SK-N-SH treated with all-trans-retinoic acid at 6 μM for 48 hours (cell line): Measurements from ENCODE around the gene CST3.

Experiments
- ATAC-seq: fragments of 200-7000 bp; cut with Tn5 transposase; 3 replicates; pipeline ENCODE4 v1.9.1; 2020; ENCODE audit warnings: mild to moderate bottlenecking, moderate library complexity
- ARNTL ChIP-seq: fragments of 450-650 bp; formaldehyde crosslinking; IDR thresholded peaks from 2 replicates; pipeline ENCODE4 v1.5.0; 2020; ENCODE audit warnings: low read depth, mild to moderate bottlenecking, moderate library complexity, borderline replicate concordance
- BACH2 ChIP-seq: fragments of 250-450 bp; sonication (Bioruptor Pico); IDR thresholded peaks from 2 replicates; pipeline ENCODE4 v1.9.0; 2021; ENCODE audit warnings: mild to moderate bottlenecking, borderline replicate concordance
- CSDC2 ChIP-seq: fragments of 250-450 bp; sonication (Bioruptor Pico); IDR thresholded peaks from 2 replicates; pipeline ENCODE4 v1.5.0; 2020; ENCODE audit warnings: mild to moderate bottlenecking, moderate library complexity
- ESRRG ChIP-seq: fragments of 250-450 bp; sonication (Bioruptor Pico); IDR thresholded peaks from 2 replicates; pipeline ENCODE4 v1.6.1; 2021; ENCODE audit warnings: mild to moderate bottlenecking
- OSR1 ChIP-seq: fragments of 250-450 bp; sonication (Bioruptor Pico); IDR thresholded peaks from 2 replicates; pipeline ENCODE4 v1.8.0; 2022; ENCODE audit warnings: moderate library complexity, mild to moderate bottlenecking, inconsistent platforms
- PPARA ChIP-seq: fragments of 250-450 bp; sonication (Bioruptor Pico); IDR thresholded peaks from 2 replicates; pipeline ENCODE4 v1.5.0; 2020; ENCODE audit warnings: mild to moderate bottlenecking, borderline replicate concordance
- RARB ChIP-seq: fragments of 250-450 bp; sonication (Bioruptor Pico); IDR thresholded peaks from 2 replicates; pipeline ENCODE4 v1.8.0; 2021; ENCODE audit warnings: mild to moderate bottlenecking, moderate library complexity
- TCF4 ChIP-seq: fragments of 250-450 bp; sonication (Bioruptor Pico); IDR thresholded peaks from 2 replicates; pipeline ENCODE4 v1.8.0; 2021; ENCODE audit warnings: mild to moderate bottlenecking, moderate library complexity, borderline replicate concordance
- TOX ChIP-seq: fragments of 250-450 bp; sonication (Bioruptor Pico); IDR thresholded peaks from 2 replicates; pipeline ENCODE4 v1.8.0; 2021; ENCODE audit warnings: mild to moderate bottlenecking, moderate library complexity, borderline replicate concordance
- TSHZ2 ChIP-seq: fragments of 250-450 bp; sonication (Bioruptor Pico); IDR thresholded peaks from 2 replicates; pipeline ENCODE4 v1.5.0; 2020; ENCODE audit warnings: mild to moderate bottlenecking, moderate library complexity
- ZC3H10 ChIP-seq: fragments of 250-450 bp; sonication (Bioruptor Pico); IDR thresholded peaks from 2 replicates; pipeline ENCODE4 v1.5.1; 2021; ENCODE audit warnings: mild to moderate bottlenecking, moderate library complexity
- ZFP3 ChIP-seq: fragments of 250-450 bp; sonication (Bioruptor Pico); IDR thresholded peaks from 2 replicates; pipeline ENCODE4 v1.5.0; 2020; ENCODE audit warnings: mild to moderate bottlenecking, moderate library complexity
- ZFP30 ChIP-seq: fragments of 450-650 bp; formaldehyde crosslinking; IDR thresholded peaks from 2 replicates; pipeline ENCODE4 v1.5.0; 2022; ENCODE audit warnings: mild to moderate bottlenecking, moderate library complexity
- ZNF565 ChIP-seq: fragments of 450-650 bp; formaldehyde crosslinking; conservative IDR thresholded peaks from 2 replicates; pipeline ENCODE4 v1.5.0; 2020; ENCODE audit warnings: low read depth, mild to moderate bottlenecking, moderate library complexity
- ZNF70 ChIP-seq: fragments of 450-650 bp; formaldehyde crosslinking; IDR thresholded peaks from 2 replicates; pipeline ENCODE4 v1.5.0; 2020; ENCODE audit warnings: mild to moderate bottlenecking, moderate library complexity
- ZNF8 ChIP-seq: fragments of 450-650 bp; formaldehyde crosslinking; IDR thresholded peaks from 2 replicates; pipeline ENCODE4 v1.5.0; 2020; ENCODE audit warnings: mild to moderate bottlenecking, moderate library complexity
- TF ChIP-seq, protein P1 (sequence below): fragments of 250-450 bp; sonication (Bioruptor Pico); IDR thresholded peaks from 2 replicates; pipeline ENCODE4 v1.8.0; 2020; ENCODE audit warnings: mild to moderate bottlenecking, moderate library complexity, borderline replicate concordance
- TF ChIP-seq, protein P2 (sequence below): fragments of 250-450 bp; sonication (Bioruptor Pico); IDR thresholded peaks from 2 replicates; pipeline ENCODE4 v1.8.0; 2021; ENCODE audit warnings: low read depth, mild to moderate bottlenecking, moderate library complexity, borderline replicate concordance

Gene CST3

DNA sequence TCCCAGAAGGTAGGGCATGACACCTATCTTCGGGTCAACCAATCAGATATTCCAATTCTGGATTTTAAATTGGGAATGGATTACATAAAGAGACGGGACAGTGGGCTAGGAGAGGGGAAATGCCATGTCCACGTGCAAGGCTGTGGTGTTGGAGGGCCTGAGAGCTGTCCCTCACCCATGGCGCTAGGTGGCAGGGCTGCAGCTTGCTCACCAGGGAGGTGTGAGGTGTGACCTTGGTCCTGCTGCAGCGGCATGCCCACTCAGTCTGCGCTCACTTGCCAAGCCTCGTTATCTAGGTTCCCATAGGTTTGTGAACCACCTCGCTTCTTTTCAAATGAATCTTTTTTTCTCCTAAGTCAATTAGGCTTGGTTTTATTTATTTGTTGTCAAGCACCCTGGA lies 19.4 kb upstream of the CST3 start (continued):
- TF ChIP-seq, protein P1, sequence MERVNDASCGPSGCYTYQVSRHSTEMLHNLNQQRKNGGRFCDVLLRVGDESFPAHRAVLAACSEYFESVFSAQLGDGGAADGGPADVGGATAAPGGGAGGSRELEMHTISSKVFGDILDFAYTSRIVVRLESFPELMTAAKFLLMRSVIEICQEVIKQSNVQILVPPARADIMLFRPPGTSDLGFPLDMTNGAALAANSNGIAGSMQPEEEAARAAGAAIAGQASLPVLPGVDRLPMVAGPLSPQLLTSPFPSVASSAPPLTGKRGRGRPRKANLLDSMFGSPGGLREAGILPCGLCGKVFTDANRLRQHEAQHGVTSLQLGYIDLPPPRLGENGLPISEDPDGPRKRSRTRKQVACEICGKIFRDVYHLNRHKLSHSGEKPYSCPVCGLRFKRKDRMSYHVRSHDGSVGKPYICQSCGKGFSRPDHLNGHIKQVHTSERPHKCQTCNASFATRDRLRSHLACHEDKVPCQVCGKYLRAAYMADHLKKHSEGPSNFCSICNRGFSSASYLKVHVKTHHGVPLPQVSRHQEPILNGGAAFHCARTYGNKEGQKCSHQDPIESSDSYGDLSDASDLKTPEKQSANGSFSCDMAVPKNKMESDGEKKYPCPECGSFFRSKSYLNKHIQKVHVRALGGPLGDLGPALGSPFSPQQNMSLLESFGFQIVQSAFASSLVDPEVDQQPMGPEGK (CRISPR knock-in tag): no peak
- TF ChIP-seq RARB (CRISPR knock-in tag) (no peak), ZC3H10 (CRISPR knock-in tag) (no peak), OSR1 (CRISPR knock-in tag) (no peak)

DNA sequence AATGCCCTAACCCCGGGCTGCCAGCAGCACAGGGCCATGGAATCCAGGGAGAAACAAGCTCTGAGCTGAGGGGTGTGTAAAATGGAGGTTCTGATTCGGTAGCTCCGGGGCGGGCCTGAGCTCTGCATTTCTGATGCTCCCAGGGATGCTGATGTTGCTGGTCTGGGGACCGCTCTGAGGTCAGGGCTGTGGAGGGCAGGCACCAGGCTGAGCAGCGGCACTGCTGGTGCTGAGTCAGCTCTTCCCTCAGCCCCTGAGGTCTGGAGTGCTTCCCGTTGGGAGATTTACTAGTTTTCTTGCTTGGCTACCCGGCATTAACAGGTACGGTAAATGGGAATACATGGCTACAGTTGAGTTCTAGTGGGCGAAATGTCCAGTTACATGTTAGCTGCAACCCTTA lies 18.6 kb upstream of the CST3 start:
- TF ChIP-seq ZFP30 (CRISPR knock-in tag): no peak
- no peak; the same call in 2 of the 3 replicates for ATAC-seq

GRCh38 chr20:23655491-23656211 lies 17.9 kb upstream of the CST3 start:
- ATAC-seq: no peak

GRCh38 chr20:23654717-23655116 lies 17.0 kb upstream of the CST3 start:
- ATAC-seq: no peak
- no peak for TF ChIP-seq BACH2 (CRISPR knock-in tag)
- TF ChIP-seq ARNTL (CRISPR knock-in tag): no peak
- TF ChIP-seq CSDC2 (CRISPR knock-in tag): no peak
- TF ChIP-seq, protein P1 (CRISPR knock-in tag): no peak
- no peak for TF ChIP-seq TSHZ2
- TF ChIP-seq PPARA (CRISPR knock-in tag): no peak
- TF ChIP-seq ZC3H10 (CRISPR knock-in tag): no peak
- TF ChIP-seq, protein P2, sequence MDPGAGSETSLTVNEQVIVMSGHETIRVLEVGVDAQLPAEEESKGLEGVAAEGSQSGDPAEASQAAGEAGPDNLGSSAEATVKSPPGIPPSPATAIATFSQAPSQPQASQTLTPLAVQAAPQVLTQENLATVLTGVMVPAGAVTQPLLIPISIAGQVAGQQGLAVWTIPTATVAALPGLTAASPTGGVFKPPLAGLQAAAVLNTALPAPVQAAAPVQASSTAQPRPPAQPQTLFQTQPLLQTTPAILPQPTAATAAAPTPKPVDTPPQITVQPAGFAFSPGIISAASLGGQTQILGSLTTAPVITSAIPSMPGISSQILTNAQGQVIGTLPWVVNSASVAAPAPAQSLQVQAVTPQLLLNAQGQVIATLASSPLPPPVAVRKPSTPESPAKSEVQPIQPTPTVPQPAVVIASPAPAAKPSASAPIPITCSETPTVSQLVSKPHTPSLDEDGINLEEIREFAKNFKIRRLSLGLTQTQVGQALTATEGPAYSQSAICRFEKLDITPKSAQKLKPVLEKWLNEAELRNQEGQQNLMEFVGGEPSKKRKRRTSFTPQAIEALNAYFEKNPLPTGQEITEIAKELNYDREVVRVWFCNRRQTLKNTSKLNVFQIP (CRISPR knock-in tag): no peak

More at GRCh38 chr20:23655491-23656211, 17.9 kb upstream of the CST3 start:
- no peak for TF ChIP-seq ZFP3 (CRISPR knock-in tag)
- TF ChIP-seq, protein P1 (CRISPR knock-in tag): no peak
- TF ChIP-seq ARNTL (CRISPR knock-in tag): no peak
- no peak for TF ChIP-seq ZFP30 (CRISPR knock-in tag)
- TF ChIP-seq BACH2 (CRISPR knock-in tag): no peak
- no peak for TF ChIP-seq CSDC2 (CRISPR knock-in tag)
- TF ChIP-seq ZNF70 (CRISPR knock-in tag): no peak
- TF ChIP-seq ZNF8 (CRISPR knock-in tag): no peak
- TF ChIP-seq TOX: no peak
- no peak for TF ChIP-seq TCF4
- TF ChIP-seq ESRRG: no peak
- no peak for TF ChIP-seq ZNF565
- TF ChIP-seq RARB (CRISPR knock-in tag): no peak
- TF ChIP-seq, all 23 proteins: peak for 0
